Measurements from ENCODE around the gene OAS2.
"Not testable (repeated sequence)": the region's sequence is repeated elsewhere in the genome, so short reads cannot be mapped to it uniquely, and the experiment has no call there.

OAS2 gene

DNA sequence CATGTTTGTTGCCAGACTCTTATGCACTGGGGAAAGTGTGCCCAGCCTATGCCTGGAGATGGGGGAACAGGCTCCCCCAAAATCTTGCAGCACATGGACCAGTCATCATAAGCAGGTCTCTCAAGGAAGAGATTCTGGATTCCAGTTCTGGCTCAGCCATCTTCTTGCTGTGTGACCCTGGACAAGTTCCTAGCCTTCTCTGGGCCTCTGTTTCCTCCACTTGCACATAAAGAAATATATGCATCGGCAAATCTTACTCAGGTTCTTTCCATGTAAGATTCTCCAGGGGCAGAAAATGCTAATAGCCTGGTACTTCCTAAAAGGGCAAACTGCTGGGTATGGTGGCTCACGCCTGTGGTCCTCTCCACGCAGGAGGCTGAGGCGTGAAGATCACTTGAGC lies 32.8 kb upstream of the OAS2 start:
- Mint-ChIP-seq H3K27me3 (no peaks in the 10 kb centered on the region), H3K9me3 (no peaks in the 10 kb centered on the region), H3K27ac (no peak overlapping the region), H3K4me3 (no peak overlapping the region), H3K4me1 (peaks cover 4% of the 10 kb centered on the region), H3K36me3 (peaks cover 24% of the 10 kb centered on the region)

DNA sequence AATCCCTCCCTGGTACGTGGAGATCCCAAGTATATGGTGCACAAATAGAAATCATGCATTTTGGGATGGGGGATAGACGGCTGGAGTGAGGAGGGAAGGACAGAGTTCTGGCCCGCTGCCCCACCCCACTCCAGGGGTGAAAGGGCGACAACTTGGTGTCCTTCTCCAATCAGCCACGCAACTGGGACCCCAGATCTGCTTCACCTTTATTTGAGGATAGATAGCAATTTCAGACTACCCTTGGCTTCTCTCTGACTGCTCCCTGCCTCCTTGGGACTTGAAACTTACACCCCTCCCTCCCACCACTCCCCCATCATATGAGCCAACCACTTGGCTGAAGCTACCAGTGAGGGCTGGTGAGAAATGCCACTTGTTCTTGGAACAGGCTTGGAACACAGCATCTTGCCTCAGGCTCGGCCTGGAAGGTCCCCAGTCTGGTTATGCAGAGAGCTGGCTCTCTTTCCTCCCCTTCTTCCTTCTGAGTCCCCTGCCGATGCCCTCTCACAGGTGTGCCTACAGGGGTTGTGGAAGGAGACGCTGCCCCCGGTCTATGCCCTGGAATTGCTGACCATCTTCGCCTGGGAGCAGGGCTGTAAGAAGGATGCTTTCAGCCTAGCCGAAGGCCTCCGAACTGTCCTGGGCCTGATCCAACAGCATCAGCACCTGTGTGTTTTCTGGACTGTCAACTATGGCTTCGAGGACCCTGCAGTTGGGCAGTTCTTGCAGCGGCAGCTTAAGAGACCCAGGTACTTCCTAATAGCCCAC lies 31.9 kb upstream of the OAS2 start:
- peaks cover 4% of the 10 kb centered on the region for H3K4me1 Mint-ChIP-seq
- H3K9me3 Mint-ChIP-seq: no peaks in the 10 kb centered on the region
- H3K27ac Mint-ChIP-seq: no peak overlapping the region
- H3K27me3 Mint-ChIP-seq: no peaks in the 10 kb centered on the region
- H3K4me3 Mint-ChIP-seq: no peak overlapping the region
- peaks cover 30% of the 10 kb centered on the region for H3K36me3 Mint-ChIP-seq

DNA sequence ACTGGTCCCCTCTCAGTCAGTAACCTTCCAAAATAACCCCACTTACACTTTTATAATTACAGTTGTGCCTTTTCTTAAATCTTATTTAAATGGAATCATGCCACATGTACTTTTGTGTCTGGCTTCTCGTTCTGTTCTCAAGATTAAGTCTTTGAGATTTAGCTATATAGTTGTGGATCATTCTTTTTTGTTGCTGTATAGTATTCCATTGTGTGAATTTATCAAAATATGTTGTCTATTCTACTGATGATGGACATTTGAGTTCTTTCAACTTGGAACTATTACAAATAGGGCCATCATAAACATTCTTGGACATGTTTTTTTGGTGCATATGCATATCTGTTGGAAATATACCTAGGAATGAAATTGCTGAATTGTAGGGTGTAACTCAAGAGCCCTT lies 31.0 kb upstream of the OAS2 start:
- no peak overlapping the region for H3K27ac Mint-ChIP-seq
- no peaks in the 10 kb centered on the region for H3K27me3 Mint-ChIP-seq
- no peak overlapping the region for H3K4me3 Mint-ChIP-seq
- no peaks in the 10 kb centered on the region for H3K9me3 Mint-ChIP-seq
- H3K4me1 Mint-ChIP-seq: peaks cover 4% of the 10 kb centered on the region
- H3K36me3 Mint-ChIP-seq: peaks cover 36% of the 10 kb centered on the region

GRCh38 chr12:112947761-112948160 lies 30.6 kb upstream of the OAS2 start:
- Mint-ChIP-seq H3K4me3 (no peak overlapping the region), H3K27ac (no peak overlapping the region), H3K9me3 (no peaks in the 10 kb centered on the region), H3K27me3 (no peaks in the 10 kb centered on the region), H3K36me3 (peaks cover 39% of the 10 kb centered on the region), H3K4me1 (peaks cover 4% of the 10 kb centered on the region)

- Mint-ChIP-seq H3K36me3 (peaks cover 42% of the 10 kb centered on the region), H3K9me3 (no peaks in the 10 kb centered on the region), H3K27ac (no peak overlapping the region), H3K4me1 (peaks cover 4% of the 10 kb centered on the region), H3K4me3 (no peak overlapping the region), H3K27me3 (no peaks in the 10 kb centered on the region)
Observed at GRCh38 chr12:112948806-112949205, 29.5 kb upstream of the OAS2 start.

DNA sequence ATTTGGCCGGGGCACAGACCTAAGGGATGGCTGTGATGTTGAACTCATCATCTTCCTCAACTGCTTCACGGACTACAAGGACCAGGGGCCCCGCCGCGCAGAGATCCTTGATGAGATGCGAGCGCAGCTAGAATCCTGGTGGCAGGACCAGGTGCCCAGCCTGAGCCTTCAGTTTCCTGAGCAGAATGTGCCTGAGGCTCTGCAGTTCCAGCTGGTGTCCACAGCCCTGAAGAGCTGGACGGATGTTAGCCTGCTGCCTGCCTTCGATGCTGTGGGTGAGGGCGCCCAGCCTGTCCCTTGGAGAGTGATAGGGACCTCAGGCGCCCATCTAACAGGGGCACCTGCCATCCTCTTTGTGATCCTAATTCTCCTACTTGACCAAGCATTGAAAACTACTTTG lies 27.6 kb upstream of the OAS2 start:
- H3K4me1 Mint-ChIP-seq: peaks cover 9% of the 10 kb centered on the region
- H3K9me3 Mint-ChIP-seq: no peaks in the 10 kb centered on the region
- H3K27me3 Mint-ChIP-seq: no peaks in the 10 kb centered on the region
- H3K27ac Mint-ChIP-seq: no peak overlapping the region
- H3K4me3 Mint-ChIP-seq: no peak overlapping the region
- H3K36me3 Mint-ChIP-seq: peaks cover 40% of the 10 kb centered on the region

DNA sequence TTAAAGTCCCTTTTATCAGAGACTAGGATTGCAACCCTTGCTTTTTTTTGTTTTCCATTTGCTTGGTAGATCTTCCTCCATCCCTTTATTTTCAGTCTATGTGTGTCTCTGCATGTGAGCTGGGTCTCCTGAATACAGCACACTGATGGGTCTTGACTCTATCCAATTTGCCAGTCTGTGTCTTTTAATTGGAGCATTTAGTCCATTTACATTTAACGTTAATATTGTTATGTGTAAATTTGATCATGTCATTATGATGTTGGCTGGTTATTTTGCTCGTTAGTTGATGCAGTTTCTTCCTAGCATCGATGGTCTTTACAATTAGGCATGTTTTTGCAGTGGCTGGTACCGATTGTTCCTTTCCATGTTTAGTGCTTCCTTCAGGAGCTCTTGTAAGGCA lies 21.2 kb upstream of the OAS2 start:
- H3K27ac Mint-ChIP-seq, H3K4me3 Mint-ChIP-seq, H3K27me3 Mint-ChIP-seq: not testable (repeated sequence)
- peaks cover 41% of the 10 kb centered on the region for H3K4me1 Mint-ChIP-seq
- H3K36me3 Mint-ChIP-seq: peaks cover 53% of the 10 kb centered on the region
- peaks cover 11% of the 10 kb centered on the region for H3K9me3 Mint-ChIP-seq

DNA sequence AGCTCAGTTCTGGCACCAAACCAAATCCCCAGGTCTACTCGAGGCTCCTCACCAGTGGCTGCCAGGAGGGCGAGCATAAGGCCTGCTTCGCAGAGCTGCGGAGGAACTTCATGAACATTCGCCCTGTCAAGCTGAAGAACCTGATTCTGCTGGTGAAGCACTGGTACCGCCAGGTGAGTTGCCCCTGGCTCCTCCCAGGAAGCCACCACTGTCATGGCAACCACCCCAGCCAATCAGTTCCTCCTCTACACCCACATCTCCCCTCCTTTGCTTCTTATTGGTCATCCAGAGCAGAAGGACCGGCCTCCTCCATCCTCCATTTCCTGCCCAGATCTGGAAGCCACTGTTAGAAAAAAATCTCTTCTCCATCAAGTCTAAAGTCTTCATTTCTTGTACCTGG lies 17.2 kb upstream of the OAS2 start:
- H3K36me3 Mint-ChIP-seq: peaks cover 42% of the 10 kb centered on the region

GRCh38 chr12:112961536-112961935 lies 16.8 kb upstream of the OAS2 start:
- H3K9me3 Mint-ChIP-seq: peaks cover 11% of the 10 kb centered on the region
- H3K4me1 Mint-ChIP-seq: peaks cover 25% of the 10 kb centered on the region
- no peaks in the 10 kb centered on the region for H3K27me3 Mint-ChIP-seq
- H3K27ac Mint-ChIP-seq: no peak overlapping the region
- H3K36me3 Mint-ChIP-seq: peaks cover 40% of the 10 kb centered on the region
- no peak overlapping the region for H3K4me3 Mint-ChIP-seq

More for the DNA sequence above, 17.2 kb upstream of the OAS2 start:
- Mint-ChIP-seq H3K27ac (no peak overlapping the region), H3K4me3 (no peak overlapping the region), H3K4me1 (peaks cover 30% of the 10 kb centered on the region), H3K27me3 (no peaks in the 10 kb centered on the region), H3K9me3 (peaks cover 11% of the 10 kb centered on the region)

GRCh38 chr12:112962561-112962960 lies 15.8 kb upstream of the OAS2 start:
- Mint-ChIP-seq H3K9me3 (peaks cover 11% of the 10 kb centered on the region), H3K36me3 (peaks cover 35% of the 10 kb centered on the region), H3K27ac (no peak overlapping the region), H3K27me3 (no peaks in the 10 kb centered on the region), H3K4me1 (peaks cover 18% of the 10 kb centered on the region), H3K4me3 (no peak overlapping the region)

DNA sequence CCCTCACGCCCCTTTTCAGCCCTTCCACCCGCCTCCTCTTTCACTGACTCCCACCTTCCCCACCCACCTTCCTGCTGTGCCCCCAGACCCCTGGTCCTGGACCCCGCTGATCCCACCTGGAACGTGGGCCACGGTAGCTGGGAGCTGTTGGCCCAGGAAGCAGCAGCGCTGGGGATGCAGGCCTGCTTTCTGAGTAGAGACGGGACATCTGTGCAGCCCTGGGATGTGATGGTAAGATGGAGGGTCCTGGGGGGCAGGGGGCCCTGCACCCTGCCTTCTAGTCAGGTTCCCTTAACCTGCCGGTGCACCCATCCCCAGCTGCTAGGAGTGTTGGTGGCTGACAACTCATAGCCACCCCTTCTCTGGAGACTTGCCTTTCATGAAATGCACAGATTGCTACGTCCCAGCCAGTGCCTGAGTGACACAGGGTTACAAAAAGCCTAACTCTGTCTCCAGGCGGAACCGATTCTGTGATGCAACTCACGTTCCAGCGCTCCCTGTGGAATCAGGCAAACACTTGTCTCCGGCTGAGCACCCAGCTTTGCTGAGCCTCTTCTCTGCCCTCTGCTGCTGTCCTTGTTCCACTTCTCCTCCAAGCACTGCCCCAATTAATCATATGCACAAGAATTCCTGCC lies 15.0 kb upstream of the OAS2 start:
- Mint-ChIP-seq H3K4me1 (peaks cover 13% of the 10 kb centered on the region), H3K36me3 (peaks cover 29% of the 10 kb centered on the region), H3K9me3 (peaks cover 5% of the 10 kb centered on the region), H3K27ac (no peak overlapping the region), H3K27me3 (no peaks in the 10 kb centered on the region), H3K4me3 (no peak overlapping the region)

DNA sequence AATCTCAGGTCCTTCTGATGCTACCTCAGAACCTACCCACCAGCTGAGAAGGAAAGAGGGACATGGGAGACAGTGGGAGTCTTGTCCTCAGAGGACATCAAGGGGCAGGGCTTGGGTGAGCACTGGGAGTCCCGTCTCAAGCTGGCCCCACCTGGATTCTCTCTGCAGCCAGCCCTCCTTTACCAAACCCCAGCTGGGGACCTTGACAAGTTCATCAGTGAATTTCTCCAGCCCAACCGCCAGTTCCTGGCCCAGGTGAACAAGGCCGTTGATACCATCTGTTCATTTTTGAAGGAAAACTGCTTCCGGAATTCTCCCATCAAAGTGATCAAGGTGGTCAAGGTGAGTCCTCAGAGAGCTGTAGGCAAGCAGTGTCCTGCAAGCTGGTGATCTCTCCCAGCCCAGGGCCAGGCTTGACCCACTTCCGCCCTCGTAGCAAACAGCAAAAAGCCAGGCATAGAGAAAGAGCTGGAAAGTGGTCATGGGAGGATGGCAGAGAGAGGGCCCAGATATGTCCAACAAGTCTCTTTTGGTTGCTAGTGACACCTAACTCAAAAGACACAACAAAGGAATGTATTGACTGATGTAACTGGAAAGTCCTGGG lies 14.2 kb upstream of the OAS2 start:
- Mint-ChIP-seq H3K9me3 (peaks cover 5% of the 10 kb centered on the region), H3K27me3 (no peaks in the 10 kb centered on the region), H3K4me1 (peaks cover 13% of the 10 kb centered on the region), H3K27ac (no peak overlapping the region), H3K4me3 (no peak overlapping the region), H3K36me3 (peaks cover 29% of the 10 kb centered on the region)

GRCh38 chr12:112964915-112965314 lies 13.4 kb upstream of the OAS2 start:
- H3K4me3 Mint-ChIP-seq: no peak overlapping the region
- H3K4me1 Mint-ChIP-seq: peaks cover 6% of the 10 kb centered on the region
- H3K36me3 Mint-ChIP-seq: peaks cover 25% of the 10 kb centered on the region
- H3K27ac Mint-ChIP-seq: no peak overlapping the region
- no peaks in the 10 kb centered on the region for H3K27me3 Mint-ChIP-seq
- no peaks in the 10 kb centered on the region for H3K9me3 Mint-ChIP-seq

DNA sequence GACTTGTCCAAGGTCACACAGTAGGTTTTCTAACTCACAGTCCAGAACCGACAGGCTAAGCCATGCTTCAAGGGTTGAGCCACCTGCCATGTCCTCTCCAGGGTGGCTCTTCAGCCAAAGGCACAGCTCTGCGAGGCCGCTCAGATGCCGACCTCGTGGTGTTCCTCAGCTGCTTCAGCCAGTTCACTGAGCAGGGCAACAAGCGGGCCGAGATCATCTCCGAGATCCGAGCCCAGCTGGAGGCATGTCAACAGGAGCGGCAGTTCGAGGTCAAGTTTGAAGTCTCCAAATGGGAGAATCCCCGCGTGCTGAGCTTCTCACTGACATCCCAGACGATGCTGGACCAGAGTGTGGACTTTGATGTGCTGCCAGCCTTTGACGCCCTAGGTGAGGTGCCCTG lies 12.7 kb upstream of the OAS2 start:
- no peaks in the 10 kb centered on the region for H3K9me3 Mint-ChIP-seq
- H3K4me3 Mint-ChIP-seq: no peak overlapping the region
- no peaks in the 10 kb centered on the region for H3K4me1 Mint-ChIP-seq
- H3K36me3 Mint-ChIP-seq: peaks cover 26% of the 10 kb centered on the region
- H3K27ac Mint-ChIP-seq: no peak overlapping the region
- H3K27me3 Mint-ChIP-seq: no peaks in the 10 kb centered on the region

GRCh38 chr12:112967306-112967705 lies 11.0 kb upstream of the OAS2 start:
- H3K4me3 Mint-ChIP-seq: no peak overlapping the region
- H3K9me3 Mint-ChIP-seq: no peaks in the 10 kb centered on the region
- peaks cover 15% of the 10 kb centered on the region for H3K36me3 Mint-ChIP-seq
- no peak overlapping the region for H3K27ac Mint-ChIP-seq
- no peaks in the 10 kb centered on the region for H3K4me1 Mint-ChIP-seq
- no peaks in the 10 kb centered on the region for H3K27me3 Mint-ChIP-seq

- Mint-ChIP-seq H3K4me3 (no peak overlapping the region), H3K27me3 (no peaks in the 10 kb centered on the region), H3K36me3 (peaks cover 14% of the 10 kb centered on the region), H3K27ac (no peak overlapping the region), H3K9me3 (no peaks in the 10 kb centered on the region), H3K4me1 (no peaks in the 10 kb centered on the region)
Observed at GRCh38 chr12:112967858-112968257, 10.5 kb upstream of the OAS2 start.
